ENCODE measurements around the gene NUDCD2.
A peak's percentile ranks its signal among the peaks of the same experiment; 100 is the strongest.

NUDCD2 gene

DNA sequence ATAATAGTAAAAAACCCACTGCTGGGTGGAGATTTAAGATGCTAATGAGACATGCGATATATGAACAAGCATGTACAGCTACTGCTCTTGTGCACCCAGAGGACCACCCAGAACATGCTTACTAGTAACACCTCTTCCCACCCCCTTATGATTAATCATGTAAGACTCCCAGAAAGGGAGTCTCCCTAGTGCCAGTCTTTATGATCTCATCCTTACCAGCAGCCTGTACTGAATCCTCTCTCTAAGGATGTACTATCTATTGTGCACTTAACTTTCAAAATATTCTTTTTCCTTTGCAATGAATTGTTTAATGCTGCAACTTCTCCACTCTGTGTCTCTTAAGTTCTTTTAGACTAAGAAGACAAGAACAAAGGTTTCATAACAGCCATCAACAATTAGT lies 36.4 kb upstream of the NUDCD2 start:
- H3K4me3 ChIP-seq (ENCODE audit: low read depth, low read length), result no peak overlapping the region
- DNase-seq (ENCODE audit: low read depth, low spot score), result no peak
- TF ChIP-seq, protein P1, sequence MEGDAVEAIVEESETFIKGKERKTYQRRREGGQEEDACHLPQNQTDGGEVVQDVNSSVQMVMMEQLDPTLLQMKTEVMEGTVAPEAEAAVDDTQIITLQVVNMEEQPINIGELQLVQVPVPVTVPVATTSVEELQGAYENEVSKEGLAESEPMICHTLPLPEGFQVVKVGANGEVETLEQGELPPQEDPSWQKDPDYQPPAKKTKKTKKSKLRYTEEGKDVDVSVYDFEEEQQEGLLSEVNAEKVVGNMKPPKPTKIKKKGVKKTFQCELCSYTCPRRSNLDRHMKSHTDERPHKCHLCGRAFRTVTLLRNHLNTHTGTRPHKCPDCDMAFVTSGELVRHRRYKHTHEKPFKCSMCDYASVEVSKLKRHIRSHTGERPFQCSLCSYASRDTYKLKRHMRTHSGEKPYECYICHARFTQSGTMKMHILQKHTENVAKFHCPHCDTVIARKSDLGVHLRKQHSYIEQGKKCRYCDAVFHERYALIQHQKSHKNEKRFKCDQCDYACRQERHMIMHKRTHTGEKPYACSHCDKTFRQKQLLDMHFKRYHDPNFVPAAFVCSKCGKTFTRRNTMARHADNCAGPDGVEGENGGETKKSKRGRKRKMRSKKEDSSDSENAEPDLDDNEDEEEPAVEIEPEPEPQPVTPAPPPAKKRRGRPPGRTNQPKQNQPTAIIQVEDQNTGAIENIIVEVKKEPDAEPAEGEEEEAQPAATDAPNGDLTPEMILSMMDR (IDR thresholded peaks at IDR 0.05; ENCODE audit: low read depth, low read length), result no peak
- in situ Hi-C loops (cut with HindIII; ENCODE audit: low sequenced_read_pairs), result no loop called here

DNA sequence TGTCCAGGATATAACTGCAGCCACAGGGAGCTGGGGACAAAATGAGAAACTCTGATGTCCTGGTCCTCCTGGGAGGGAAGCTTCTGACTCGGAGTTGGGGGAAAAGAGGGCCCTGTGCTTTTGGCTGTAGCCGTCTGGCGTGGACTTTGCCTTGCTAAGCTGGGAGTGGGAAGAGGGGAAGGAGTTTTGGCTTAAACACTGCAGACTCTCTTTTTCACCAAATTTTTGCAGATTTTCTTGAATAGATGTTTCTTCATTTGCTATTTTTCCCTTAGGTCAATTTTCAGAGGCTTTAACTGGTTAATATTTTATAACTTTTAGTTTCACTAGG lies 29.8 kb upstream of the NUDCD2 start:
- TF ChIP-seq, protein P1 (IDR thresholded peaks at IDR 0.05; ENCODE audit: low read depth, low read length), result no peak
- H3K4me3 ChIP-seq (ENCODE audit: low read depth, low read length), result no peak overlapping the region
- in situ Hi-C loops (cut with HindIII; ENCODE audit: low sequenced_read_pairs), result no loop called here
- DNase-seq (ENCODE audit: low read depth, low spot score), result no peak

DNA sequence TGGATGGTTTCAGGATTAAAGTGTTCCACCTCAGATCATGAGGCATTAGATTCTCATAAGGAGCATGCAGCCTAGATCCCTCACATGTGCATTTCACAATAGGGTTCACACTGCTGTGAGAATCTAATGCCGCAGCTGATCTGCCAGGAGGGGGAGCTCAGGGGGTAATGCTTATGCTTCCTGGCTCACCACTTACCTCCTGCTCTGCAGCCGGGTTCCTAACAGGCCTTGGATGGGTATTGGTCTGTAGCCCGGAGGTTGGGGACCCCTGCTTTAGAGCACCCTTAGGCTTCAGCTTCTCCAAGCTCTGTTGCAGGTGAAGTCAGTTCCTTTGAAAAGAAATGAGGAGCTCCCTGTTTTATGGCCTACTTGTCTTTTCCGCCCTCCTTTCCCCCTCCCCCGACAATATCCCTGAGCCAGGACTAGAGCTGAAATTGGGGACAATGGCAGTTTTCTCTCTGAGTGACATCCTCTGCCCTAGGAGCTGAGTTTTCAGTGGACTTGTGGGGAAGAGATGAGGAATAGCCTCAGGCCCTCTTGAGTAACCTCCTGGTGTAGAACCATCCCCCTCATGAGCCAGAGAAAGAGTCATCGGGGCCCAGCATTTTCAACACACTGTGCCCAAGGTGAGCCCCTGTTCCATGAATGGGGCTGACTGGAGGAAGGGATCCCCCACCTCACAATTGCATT lies 29.3 kb upstream of the NUDCD2 start:
- no peak for DNase-seq (ENCODE audit: low read depth, low spot score)
- in situ Hi-C loops (cut with HindIII; ENCODE audit: low sequenced_read_pairs), result no loop called here
- H3K4me3 ChIP-seq (ENCODE audit: low read depth, low read length), result no peak overlapping the region
- TF ChIP-seq, protein P1 (IDR thresholded peaks at IDR 0.05; ENCODE audit: low read depth, low read length), result peak; percentile 25

DNA sequence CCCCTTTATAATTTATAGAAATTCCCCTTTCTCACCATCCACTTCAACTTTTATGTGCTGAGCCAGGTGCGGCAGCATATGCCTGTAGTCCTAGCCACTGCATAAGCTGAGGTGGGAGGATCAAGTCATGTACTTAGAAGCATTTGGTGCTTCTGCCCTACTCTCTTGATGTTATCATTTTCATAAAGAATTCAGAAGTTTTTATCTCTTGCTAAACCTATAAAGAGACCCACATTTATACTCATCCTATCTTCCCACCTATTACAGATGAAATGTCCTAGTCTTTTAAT lies 19.0 kb upstream of the NUDCD2 start:
- no peak overlapping the region for H3K4me3 ChIP-seq (ENCODE audit: low read depth, low read length)
- in situ Hi-C loops (cut with HindIII; ENCODE audit: low sequenced_read_pairs), result no loop called here
- DNase-seq (ENCODE audit: low read depth, low spot score), result no peak
- TF ChIP-seq, protein P1 (IDR thresholded peaks at IDR 0.05; ENCODE audit: low read depth, low read length), result no peak

DNA sequence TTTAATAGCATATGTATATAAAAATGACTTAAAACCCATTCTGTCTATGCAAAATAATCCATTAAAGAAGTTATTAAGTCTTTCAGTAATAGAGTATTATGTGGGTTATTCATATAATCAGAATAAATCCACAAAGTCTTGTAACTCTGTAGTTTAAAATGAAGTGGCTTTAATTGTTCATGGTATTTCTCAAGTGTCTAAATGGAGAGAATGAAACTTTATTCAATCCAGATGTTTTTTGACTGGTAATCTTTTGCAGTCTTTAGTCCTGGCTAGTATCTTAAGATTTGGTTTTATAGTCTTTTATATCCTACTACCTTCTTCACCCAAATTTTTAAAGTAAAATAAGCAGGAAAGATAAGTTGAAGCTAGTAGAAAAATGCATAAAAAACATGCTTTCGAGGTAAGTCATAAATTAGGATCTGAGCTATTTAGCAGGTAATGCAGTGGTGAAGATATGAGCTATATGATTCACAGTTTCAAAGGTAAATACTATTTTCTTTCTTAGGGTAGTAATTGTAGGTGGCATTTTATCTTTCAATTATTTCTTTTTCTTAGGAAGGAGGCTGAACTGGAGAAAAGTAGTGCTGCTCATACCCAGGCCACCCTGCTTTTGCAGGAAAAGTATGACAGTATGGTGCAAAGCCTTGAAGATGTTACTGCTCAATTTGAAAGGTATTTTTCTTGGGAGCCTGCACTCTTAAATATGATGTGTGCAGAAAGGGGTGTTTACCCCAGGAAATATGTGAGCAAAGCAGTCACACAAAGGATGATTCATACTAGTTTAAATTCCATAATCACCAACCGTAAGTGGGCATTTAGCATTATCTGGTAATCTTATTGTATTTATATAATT lies 18.5 kb upstream of the NUDCD2 start:
- TF ChIP-seq, protein P1 (IDR thresholded peaks at IDR 0.05; ENCODE audit: low read depth, low read length), result no peak
- DNase-seq (ENCODE audit: low read depth, low spot score), result no peak
- in situ Hi-C loops (cut with HindIII; ENCODE audit: low sequenced_read_pairs), result no loop called here
- H3K4me3 ChIP-seq (ENCODE audit: low read depth, low read length), result no peak overlapping the region

DNA sequence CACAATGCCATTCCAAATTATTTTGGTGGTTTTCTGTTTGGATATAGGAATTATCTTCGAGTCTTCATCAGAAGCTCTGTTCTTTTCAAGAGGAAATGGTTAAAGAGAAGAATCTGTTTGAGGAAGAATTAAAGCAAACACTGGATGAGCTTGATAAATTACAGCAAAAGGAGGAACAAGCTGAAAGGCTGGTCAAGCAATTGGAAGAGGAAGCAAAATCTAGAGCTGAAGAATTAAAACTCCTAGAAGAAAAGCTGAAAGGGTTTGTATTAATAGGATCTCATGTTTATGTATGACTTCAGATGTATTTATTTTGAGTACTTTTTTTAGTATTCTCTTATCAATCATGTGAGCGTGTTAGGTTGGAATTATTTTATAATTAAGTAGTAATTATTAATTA lies 15.5 kb upstream of the NUDCD2 start:
- in situ Hi-C loops (cut with HindIII; ENCODE audit: low sequenced_read_pairs), result no loop called here
- H3K4me3 ChIP-seq (ENCODE audit: low read depth, low read length), result no peak overlapping the region
- no peak for DNase-seq (ENCODE audit: low read depth, low spot score)
- TF ChIP-seq, protein P1 (IDR thresholded peaks at IDR 0.05; ENCODE audit: low read depth, low read length), result no peak

All from astrocyte of the spinal cord (primary cell).